RWPE2 (cell line): Measurements from ENCODE around the gene SAC3D1.
"Not testable (repeated sequence)": the region's sequence is repeated elsewhere in the genome, so short reads cannot be mapped to it uniquely, and the experiment has no call there.

ENCODE experiments used
- ATAC-seq: fragments of 200-7000 bp; cut with Tn5 transposase; 3 replicates; pipeline ENCODE4 v1.9.1; 2021; ENCODE audit warnings: low read depth
- DNase-seq: peaks from one replicate; pipeline ENCODE4 v3.0.0-alpha.2; 2020; ENCODE audit warnings: low spot score
- H3K27ac ChIP-seq: fragments of 450-650 bp; 2 replicates; pipeline ENCODE4 v1.5.1; 2017; ENCODE audit warnings: mild to moderate bottlenecking; ENCODE audit not compliant: poor library complexity, severe bottlenecking
- H3K27me3 ChIP-seq: fragments of 250-450 bp; sonication (Bioruptor Pico); 2 replicates; pipeline ENCODE4 v1.5.1; 2021; ENCODE audit warnings: mild to moderate bottlenecking, moderate library complexity; ENCODE audit not compliant: insufficient read depth, poor library complexity, severe bottlenecking
- H3K36me3 ChIP-seq: fragments of 250-450 bp; sonication (Bioruptor Pico); 2 replicates; pipeline ENCODE4 v1.5.1; 2020; ENCODE audit warnings: low read depth, mild to moderate bottlenecking, moderate library complexity
- H3K4me1 ChIP-seq: fragments of 250-450 bp; sonication (Bioruptor Pico); 2 replicates; pipeline ENCODE4 v1.5.1; 2021; ENCODE audit warnings: mild to moderate bottlenecking, moderate library complexity; ENCODE audit not compliant: insufficient read depth, poor library complexity, severe bottlenecking
- H3K4me3 ChIP-seq: fragments of 250-450 bp; sonication (Bioruptor Pico); 2 replicates; pipeline ENCODE4 v1.5.1; 2021; ENCODE audit warnings: mild to moderate bottlenecking, moderate library complexity; ENCODE audit not compliant: severe bottlenecking
- H3K9me3 ChIP-seq: fragments of 250-450 bp; sonication (Bioruptor Pico); 2 replicates; pipeline ENCODE4 v1.5.1; 2021; ENCODE audit warnings: mild to moderate bottlenecking, moderate library complexity; ENCODE audit not compliant: severe bottlenecking
- CTCF ChIP-seq: fragments of 450-650 bp; IDR thresholded peaks from one replicate; pipeline ENCODE4 v1.5.1; 2017; ENCODE audit warnings: mild to moderate bottlenecking, moderate library complexity; ENCODE audit not compliant: poor library complexity, severe bottlenecking

SAC3D1 gene

DNA sequence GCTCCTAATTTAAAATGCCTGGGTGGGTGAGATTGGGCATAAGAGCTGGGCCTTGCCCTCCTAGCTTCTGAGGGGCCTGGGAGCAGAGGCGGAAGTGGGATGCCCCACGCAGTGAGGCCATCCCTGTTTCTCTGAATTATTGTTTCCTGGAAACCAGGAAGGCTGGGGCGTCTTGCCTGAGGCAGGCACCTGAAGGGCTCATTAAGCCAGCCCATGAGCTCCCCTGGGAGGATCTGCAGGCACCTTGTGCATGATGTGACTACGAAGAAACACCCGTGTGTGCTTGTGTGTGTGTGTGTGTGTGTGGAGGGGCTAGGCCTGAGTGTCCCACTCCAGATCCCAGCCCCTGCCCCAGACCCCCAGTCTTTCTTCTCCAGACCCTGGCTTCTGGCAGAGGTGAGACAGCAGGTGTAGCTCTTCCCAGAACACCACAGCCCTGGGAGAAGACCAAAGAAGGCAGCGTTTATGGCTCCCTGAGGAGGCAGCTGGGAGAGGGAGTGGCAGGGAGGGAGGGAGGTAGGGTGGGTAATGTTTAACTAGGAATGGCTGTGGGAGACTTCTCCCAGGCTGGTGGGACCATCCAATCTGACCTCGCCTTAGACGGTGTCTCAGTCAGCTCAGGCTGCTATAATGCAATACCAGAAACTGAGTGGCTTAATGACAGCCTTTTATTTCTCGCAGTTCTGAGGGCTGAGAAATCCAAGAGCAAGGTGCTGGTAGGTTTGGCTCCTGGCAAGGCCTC, 42.1 kb upstream of the SAC3D1 start:
- Histone ChIP-seq H3K4me3 (no peak overlapping the region), H3K27ac (no peak overlapping the region), H3K36me3 (no peaks in the 10 kb centered on the region), H3K9me3 (no peaks in the 10 kb centered on the region), H3K4me1 (no peaks in the 10 kb centered on the region), H3K27me3 (no peaks in the 10 kb centered on the region)
- DNase-seq (no peak), ATAC-seq (no peak)
- TF ChIP-seq CTCF: no peak

DNA sequence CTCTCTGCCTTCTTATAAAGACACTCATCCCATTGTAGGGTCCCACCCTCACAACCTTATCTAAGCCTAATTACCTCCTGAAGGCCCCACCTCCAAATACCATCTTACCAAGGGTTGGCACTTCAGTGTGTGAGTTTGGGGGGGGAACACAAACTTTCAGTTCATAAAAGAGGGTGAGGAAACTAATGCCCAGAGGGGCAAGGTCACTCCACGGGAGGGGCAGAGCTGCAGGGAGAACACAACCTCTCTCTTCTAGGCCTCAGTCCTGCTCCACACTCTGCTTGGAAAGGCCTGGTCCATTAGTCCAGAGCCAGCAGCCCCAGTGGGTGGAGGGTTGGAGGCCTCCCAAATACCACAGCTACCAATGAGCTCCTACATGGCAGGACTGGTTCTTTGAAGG, 41.5 kb upstream of the SAC3D1 start:
- no peak overlapping the region for H3K4me3 ChIP-seq
- H3K9me3 ChIP-seq: no peaks in the 10 kb centered on the region
- no peak overlapping the region for H3K27ac ChIP-seq
- DNase-seq (no peak), ATAC-seq (no peak)
- no peaks in the 10 kb centered on the region for H3K36me3 ChIP-seq
- no peaks in the 10 kb centered on the region for H3K4me1 ChIP-seq
- no peaks in the 10 kb centered on the region for H3K27me3 ChIP-seq
- TF ChIP-seq CTCF: no peak

DNA sequence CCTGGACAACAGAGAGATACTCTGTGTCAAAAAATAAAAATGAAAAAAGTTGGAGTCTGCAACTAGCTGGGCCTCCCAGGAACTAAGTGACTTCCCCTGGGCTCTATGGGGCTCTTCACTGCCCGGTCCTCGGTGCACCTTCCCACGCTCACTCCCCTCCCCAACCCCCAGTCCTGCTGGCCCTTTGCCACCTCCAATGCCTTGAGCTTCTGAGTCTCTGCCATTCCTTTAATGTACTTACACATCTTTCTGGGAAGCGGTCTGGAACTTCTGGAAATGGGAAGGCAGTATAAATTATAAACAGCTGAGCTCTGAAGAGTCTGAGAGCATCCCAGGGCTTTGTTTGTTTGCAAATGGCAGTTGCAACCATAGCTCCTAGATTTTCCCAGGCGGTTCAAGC, 38.3 kb upstream of the SAC3D1 start:
- Histone ChIP-seq H3K27ac (no peak overlapping the region), H3K36me3 (no peaks in the 10 kb centered on the region), H3K4me1 (peaks cover 15% of the 10 kb centered on the region), H3K27me3 (no peaks in the 10 kb centered on the region), H3K9me3 (no peaks in the 10 kb centered on the region), H3K4me3 (no peak overlapping the region)
- TF ChIP-seq CTCF: no peak
- DNase-seq (no peak), ATAC-seq (no peak)

- DNase-seq (no peak), ATAC-seq (no peak)
- TF ChIP-seq CTCF: no peak
- Histone ChIP-seq H3K27ac (no peak overlapping the region), H3K4me3 (no peak overlapping the region), H3K36me3 (no peaks in the 10 kb centered on the region), H3K9me3 (no peaks in the 10 kb centered on the region), H3K4me1 (peaks cover 16% of the 10 kb centered on the region), H3K27me3 (no peaks in the 10 kb centered on the region)
Observed at GRCh38 chr11:65003282-65003681, 37.7 kb upstream of the SAC3D1 start.

- not testable (repeated sequence) for H3K27ac ChIP-seq, ATAC-seq, H3K27me3 ChIP-seq
Observed at GRCh38 chr11:65003968-65004367, 37.0 kb upstream of the SAC3D1 start.

More at GRCh38 chr11:65003968-65004367, 37.0 kb upstream of the SAC3D1 start:
- DNase-seq, H3K4me3 ChIP-seq, H3K36me3 ChIP-seq, H3K9me3 ChIP-seq: not testable (repeated sequence)
- peaks cover 16% of the 10 kb centered on the region for H3K4me1 ChIP-seq
